Endodermal cell (in vitro differentiated cells): ENCODE results near the gene RIMS1. TPM values are rescaled to one million over a fixed set of nuclear protein-coding genes. Genes with fewer than 3 reads are reported as not detected.
A peak's percentile ranks its signal among the peaks of the same experiment; 100 is the strongest.

ENCODE experiments used
- DNase-seq: peaks from one replicate; pipeline ENCODE4 v3.0.0-alpha.2; 2017
- H3K27ac ChIP-seq: 2 replicates; pipeline ENCODE4 v1.5.1; 2013; ENCODE audit warnings: mild to moderate bottlenecking, low read depth, low read length, moderate library complexity
- H3K27me3 ChIP-seq: 2 replicates; pipeline ENCODE4 v1.6.1; 2013; ENCODE audit warnings: mild to moderate bottlenecking, low read length, moderate library complexity; ENCODE audit not compliant: insufficient read depth, control insufficient read depth, poor library complexity, severe bottlenecking
- H3K36me3 ChIP-seq: 2 replicates; pipeline ENCODE4 v1.7.0; 2013; ENCODE audit warnings: mild to moderate bottlenecking, low read length, moderate library complexity; ENCODE audit not compliant: control insufficient read depth, insufficient read depth
- H3K4me1 ChIP-seq: one replicate; pipeline ENCODE4 v1.7.0; 2013; ENCODE audit warnings: low read length; ENCODE audit not compliant: control insufficient read depth, insufficient read depth
- H3K4me3 ChIP-seq: 2 replicates; pipeline ENCODE4 v1.5.1; 2013; ENCODE audit warnings: mild to moderate bottlenecking, low read length, moderate library complexity
- H3K9ac ChIP-seq: 2 replicates; pipeline ENCODE4 v1.6.1; 2013; ENCODE audit warnings: mild to moderate bottlenecking, low read length, moderate library complexity; ENCODE audit not compliant: poor library complexity, severe bottlenecking; ENCODE audit errors: extremely low read depth
- H3K9me3 ChIP-seq: 2 replicates; pipeline ENCODE4 v1.6.1; 2013; ENCODE audit warnings: mild to moderate bottlenecking, low read length, moderate library complexity; ENCODE audit not compliant: control insufficient read depth
- H3K27ac Mint-ChIP-seq: 2 replicates; pipeline ENCODE4 v1.8.0; 2020; ENCODE audit warnings: mixed read lengths
- H3K27me3 Mint-ChIP-seq: 2 replicates; pipeline ENCODE4 v1.8.0; 2021; ENCODE audit warnings: mild to moderate bottlenecking, mixed read lengths; ENCODE audit not compliant: insufficient read depth
- H3K36me3 Mint-ChIP-seq: 2 replicates; pipeline ENCODE4 v1.8.0; 2020; ENCODE audit warnings: low read depth, mixed read lengths
- H3K4me1 Mint-ChIP-seq: 2 replicates; pipeline ENCODE4 v1.8.0; 2020; ENCODE audit warnings: mixed read lengths
- H3K4me3 Mint-ChIP-seq: 2 replicates; pipeline ENCODE4 v1.8.0; 2020; ENCODE audit warnings: mild to moderate bottlenecking, moderate library complexity, mixed read lengths
- H3K9me3 Mint-ChIP-seq: 2 replicates; pipeline ENCODE4 v1.8.0; 2020; ENCODE audit warnings: mild to moderate bottlenecking, mixed read lengths
- CTCF ChIP-seq: fragments of 200-600 bp; sonication (generic); conservative IDR thresholded peaks from 2 replicates; pipeline ENCODE4 v1.5.0; 2021; ENCODE audit warnings: antibody characterized with exemption, mild to moderate bottlenecking
- WGBS, 2 experiments: methylation state at CpG; one replicate each; pipeline versions ENCODE4 v1.1.5 to v1.1.7; 2013; ENCODE audit warnings: missing lambda C conversion rate in 2 of 2, mixed read lengths in 1 of 2; ENCODE audit not compliant: insufficient coverage in 1 of 2, insufficient read length in 1 of 2; 5-methylcytosine and 5-hydroxymethylcytosine counted together
- total RNA-seq, 2 donors: library from RNA; stranded (reverse); fragmentation: NEBNext Ultra II Directional in 1 of 2; extraction: Animal tissue kit (Norgen Biotek cat#: 25700) in 1 of 2; gene quantifications; 2 replicates in 1 of 2; 3 replicates in 1 of 2; pipeline ENCODE4 v1.2.1, GENCODE V29; 2021

Gene RIMS1
- total RNA-seq, 2 donors from 2014 or later: 1.1 to 1.6 TPM

DNA sequence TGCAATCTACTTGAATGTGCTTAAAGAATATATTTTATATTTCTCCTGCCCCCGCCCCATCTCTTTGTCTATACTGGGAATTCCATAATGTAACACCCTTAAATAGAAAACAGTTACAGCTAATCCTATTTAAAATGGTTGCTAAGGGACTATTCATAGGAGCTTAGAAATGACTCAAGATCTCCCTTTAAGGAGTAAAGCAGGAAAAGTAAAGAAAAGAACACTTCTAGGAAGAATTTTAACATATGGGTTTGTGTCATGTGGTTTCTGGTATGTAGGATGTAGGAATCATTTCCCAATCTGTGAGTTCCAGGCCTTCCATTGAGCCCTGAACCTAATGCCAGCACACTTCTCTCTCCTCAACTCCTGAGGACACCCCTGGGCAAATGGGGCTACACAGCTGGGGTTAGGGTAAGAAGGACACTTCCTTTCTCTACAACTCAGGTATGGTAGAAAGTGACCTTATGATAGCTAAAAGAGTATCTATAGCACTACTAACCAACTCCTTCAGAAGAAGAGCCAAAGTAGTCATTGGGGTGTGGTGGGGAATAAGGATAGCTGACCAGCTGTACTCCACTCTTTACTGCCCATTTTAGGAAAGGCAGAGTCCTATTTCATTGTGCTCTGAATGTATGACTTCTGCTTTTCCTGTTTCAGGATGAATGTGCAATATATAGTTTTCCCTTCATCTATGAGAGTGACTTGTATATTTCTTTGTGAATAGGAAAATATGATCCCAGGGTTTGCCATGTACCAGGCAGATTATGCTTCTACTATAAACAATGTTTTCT is 27.3 kb downstream of the RIMS1 start:
- no peak overlapping the region for H3K4me3 ChIP-seq
- no peaks in the 10 kb centered on the region for H3K36me3 Mint-ChIP-seq
- no peaks in the 10 kb centered on the region for H3K36me3 ChIP-seq
- H3K9me3 Mint-ChIP-seq: no peaks in the 10 kb centered on the region
- no peaks in the 10 kb centered on the region for H3K27me3 Mint-ChIP-seq
- H3K9me3 ChIP-seq: no peaks in the 10 kb centered on the region
- peaks cover 5% of the 10 kb centered on the region for H3K4me1 Mint-ChIP-seq
- no peak for TF ChIP-seq CTCF
- DNase-seq: no peak
- 100% methylated on average over 1 of the region's 1 CpG; no CpG with 5 or more reads in 1 of the 2 experiments for WGBS, 2 experiments
- H3K27ac Mint-ChIP-seq: no peak overlapping the region
- H3K27me3 ChIP-seq: no peaks in the 10 kb centered on the region
- H3K4me3 Mint-ChIP-seq: no peak overlapping the region
- no peaks in the 10 kb centered on the region for H3K4me1 ChIP-seq
- H3K9ac ChIP-seq: no peak overlapping the region
- no peak overlapping the region for H3K27ac ChIP-seq

DNA sequence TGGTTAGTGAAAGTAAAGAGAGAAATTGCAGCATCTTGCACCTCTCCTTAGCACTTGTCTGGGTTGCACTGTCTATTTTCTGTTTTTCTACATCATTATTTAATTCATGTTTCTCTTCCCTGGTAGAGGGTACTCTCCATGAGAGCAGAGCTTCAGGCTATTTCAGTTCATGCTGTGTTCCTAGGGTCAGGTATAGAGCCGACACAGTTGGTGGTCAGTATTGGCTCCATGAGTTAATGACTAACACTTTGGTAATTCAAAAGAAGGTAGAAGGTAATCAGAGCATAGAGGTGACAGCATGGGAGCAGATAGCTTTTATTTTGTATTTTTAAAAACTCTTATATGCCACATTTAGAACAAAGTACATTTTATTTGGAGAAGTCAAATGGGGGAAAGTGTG is 42.7 kb downstream of the RIMS1 start:
- no peak overlapping the region for H3K4me3 Mint-ChIP-seq
- Histone ChIP-seq H3K27me3 (no peaks in the 10 kb centered on the region), H3K27ac (no peak overlapping the region), H3K4me3 (no peak overlapping the region), H3K9ac (no peak overlapping the region), H3K9me3 (peaks cover 10% of the 10 kb centered on the region), H3K36me3 (no peaks in the 10 kb centered on the region), H3K4me1 (no peaks in the 10 kb centered on the region)
- DNase-seq: peak; percentile 58
- peaks cover 1% of the 10 kb centered on the region for H3K9me3 Mint-ChIP-seq
- TF ChIP-seq CTCF: no peak
- H3K36me3 Mint-ChIP-seq: no peaks in the 10 kb centered on the region
- H3K27ac Mint-ChIP-seq: no peak overlapping the region
- no peaks in the 10 kb centered on the region for H3K4me1 Mint-ChIP-seq
- WGBS, 2 experiments: 80 to 90% methylated on average over 1 of the region's 1 CpG
- no peaks in the 10 kb centered on the region for H3K27me3 Mint-ChIP-seq

GRCh38 chr6:71933881-71934280 is 47.5 kb downstream of the RIMS1 start:
- no peak for TF ChIP-seq CTCF
- Mint-ChIP-seq H3K4me3 (no peak overlapping the region), H3K9me3 (peaks cover 6% of the 10 kb centered on the region), H3K36me3 (no peaks in the 10 kb centered on the region), H3K27me3 (no peaks in the 10 kb centered on the region), H3K4me1 (no peaks in the 10 kb centered on the region), H3K27ac (no peak overlapping the region)
- Histone ChIP-seq H3K27ac (no peak overlapping the region), H3K36me3 (no peaks in the 10 kb centered on the region), H3K27me3 (no peaks in the 10 kb centered on the region), H3K9me3 (peaks cover 21% of the 10 kb centered on the region), H3K4me3 (no peak overlapping the region), H3K9ac (no peak overlapping the region), H3K4me1 (no peaks in the 10 kb centered on the region)
- 89% methylated on average over 1 of the region's 1 CpG; no CpG with 5 or more reads in 1 of the 2 experiments for WGBS, 2 experiments
- DNase-seq: no peak
